Naive thymus-derived CD4-positive, alpha-beta T cell (primary cell): ENCODE results near the gene PLBD2. TPM values are rescaled to one million over a fixed set of nuclear protein-coding genes. Genes with fewer than 3 reads are reported as not detected.

Experiments
- ATAC-seq: fragments of 150-1000 bp; cut with Tn5 transposase; 2 replicates; pipeline ENCODE4 v1.10.0; 2021; ENCODE audit warnings: mild to moderate bottlenecking, moderate library complexity
- CTCF ChIA-PET: fragments of 350-600 bp; sonication (Branson Sonifier 250); formaldehyde crosslinking; loops from one replicate; lab custom pipeline; 2021; ENCODE audit warnings: antibody characterized with exemption; lab: Charles Lee
- POLR2A ChIA-PET: fragments of 350-600 bp; sonication (Branson Sonifier 250); formaldehyde crosslinking; loops from one replicate; lab custom pipeline; 2021; ENCODE audit warnings: antibody characterized with exemption, inconsistent platforms; lab: Charles Lee
- DNase-seq, 9 donors: peaks; one replicate each; pipeline versions ENCODE4 v3.0.0 to v3.0.0-alpha.2; 2020 to 2022; ENCODE audit warnings: mixed read lengths in 1 of 9
- H3K27ac ChIP-seq: one replicate; pipeline ENCODE4 v1.7.0; 2013; ENCODE audit warnings: mild to moderate bottlenecking, low read depth, low read length, moderate library complexity
- H3K27me3 ChIP-seq, 2 donors: one replicate each; pipeline ENCODE4 v1.7.0; 2013; ENCODE audit warnings: low read length in 2 of 2, mild to moderate bottlenecking in 2 of 2, moderate library complexity in 2 of 2; ENCODE audit not compliant: control insufficient read depth in 2 of 2, insufficient read depth in 2 of 2
- H3K36me3 ChIP-seq, 3 experiments: 1 replicate in 2 of 3; 2 replicates in 1 of 3; pipeline ENCODE4 v1.7.0; 2013; ENCODE audit warnings: low read length in 3 of 3, mild to moderate bottlenecking in 3 of 3, moderate library complexity in 1 of 3; ENCODE audit not compliant: insufficient read depth in 3 of 3, control insufficient read depth in 2 of 3
- H3K4me1 ChIP-seq, 2 donors: one replicate each; pipeline ENCODE4 v1.7.0; 2013; ENCODE audit warnings: low read length in 2 of 2, mild to moderate bottlenecking in 2 of 2, moderate library complexity in 1 of 2; ENCODE audit not compliant: control insufficient read depth in 2 of 2, insufficient read depth in 2 of 2
- H3K4me3 ChIP-seq: 2 replicates; pipeline ENCODE4 v1.7.0; 2013; ENCODE audit warnings: mild to moderate bottlenecking, low read length
- H3K9me3 ChIP-seq, 3 experiments: 1 replicate in 2 of 3; 2 replicates in 1 of 3; pipeline ENCODE4 v1.7.0; 2013; ENCODE audit warnings: low read length in 3 of 3; ENCODE audit not compliant: control insufficient read depth in 2 of 3
- H3K27ac Mint-ChIP-seq, 9 donors: one replicate each; pipeline ENCODE4 v1.8.0; 2020 to 2022; ENCODE audit warnings: mixed read lengths in 9 of 9, mild to moderate bottlenecking in 8 of 9, moderate library complexity in 5 of 9, inconsistent platforms in 2 of 9
- H3K27me3 Mint-ChIP-seq, 5 donors: one replicate each; pipeline ENCODE4 v1.8.0; 2021 to 2022; ENCODE audit warnings: mixed read lengths in 5 of 5, mild to moderate bottlenecking in 1 of 5
- H3K36me3 Mint-ChIP-seq, 5 donors: one replicate each; pipeline ENCODE4 v1.8.0; 2020 to 2022; ENCODE audit warnings: mixed read lengths in 5 of 5, mild to moderate bottlenecking in 3 of 5, inconsistent platforms in 1 of 5
- H3K4me1 Mint-ChIP-seq, 7 donors: one replicate each; pipeline ENCODE4 v1.8.0; 2020 to 2022; ENCODE audit warnings: mixed read lengths in 7 of 7, mild to moderate bottlenecking in 3 of 7, inconsistent platforms in 1 of 7
- H3K4me3 Mint-ChIP-seq, 10 donors: one replicate each; pipeline ENCODE4 v1.8.0; 2020 to 2022; ENCODE audit warnings: mild to moderate bottlenecking in 10 of 10, mixed read lengths in 10 of 10, moderate library complexity in 6 of 10, inconsistent platforms in 2 of 10
- H3K9me3 Mint-ChIP-seq, 11 donors: one replicate each; pipeline ENCODE4 v1.8.0; 2020 to 2022; ENCODE audit warnings: mixed read lengths in 11 of 11, mild to moderate bottlenecking in 4 of 11, inconsistent platforms in 1 of 11, moderate library complexity in 1 of 11
- intact Hi-C, 2 donors: fragments of 100-400 bp; cut with micrococcal nuclease; formaldehyde crosslinking; loops; one replicate each; pipeline ENCODE4 v1.15.1; 2023
- polyA plus RNA-seq, 2 donors: library from polyadenylated mRNA; unstranded; fragments of 300-500 nt; fragmentation: Illumina TruSeq; gene quantifications; one replicate each; pipeline ENCODE4 v1.2.3, GENCODE V29; 2021
- total RNA-seq, 6 experiments: library from RNA in 5 of 6; stranded (reverse) in 5 of 6; gene quantifications; 1 replicate in 5 of 6; 2 replicates in 1 of 6; pipeline ENCODE4 v1.2.3 and lab custom pipeline; 2021 to 2026

PLBD2 gene
- total and polyA plus RNA-seq, 7 experiments from 2014 or later = 7.8 to 25.4 (median 13.3) TPM

DNA sequence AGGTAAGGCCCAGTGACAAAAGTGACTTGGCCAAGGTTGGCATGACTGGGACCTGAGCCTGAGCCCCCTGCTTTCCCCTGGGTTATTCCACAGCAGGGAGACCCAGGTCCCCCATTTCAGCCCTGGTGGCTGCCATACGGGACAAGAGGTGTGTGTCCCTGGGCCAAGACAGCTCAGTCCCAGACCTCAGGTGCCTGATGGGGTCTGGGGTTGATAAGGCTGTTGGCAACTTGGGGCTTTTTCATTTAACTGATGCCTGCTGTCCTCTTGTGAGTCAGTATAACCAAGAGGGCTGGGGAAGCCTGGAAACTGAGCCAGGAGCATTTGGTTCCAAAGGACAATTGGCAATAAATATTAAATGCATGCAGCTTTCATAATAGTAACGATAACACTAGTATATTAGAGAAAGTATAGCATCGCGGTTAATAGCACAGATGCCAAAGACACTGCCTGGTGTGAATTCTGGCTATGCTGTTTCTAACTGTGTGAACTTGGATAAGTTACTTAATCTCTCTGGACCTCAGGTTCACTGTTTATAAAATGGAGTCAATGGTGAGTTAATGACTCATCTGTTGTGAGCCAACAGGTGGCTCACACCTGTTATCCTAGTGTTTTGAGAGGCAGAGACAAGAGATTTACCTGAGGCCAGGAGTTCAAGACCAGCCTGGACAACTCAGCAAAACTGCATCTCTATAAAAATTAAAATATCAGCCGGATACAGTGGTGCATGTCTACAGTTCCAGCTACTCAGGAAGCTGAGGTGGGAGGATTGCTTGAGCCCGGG lies 64.7 kb downstream of the PLBD2 start:
- H3K4me1 Mint-ChIP-seq = peaks cover 0 to 18% (median 7%) of the 10 kb centered on the region in 7 donors
- H3K27me3 Mint-ChIP-seq = peaks cover 0 to 12% (median 0%) of the 10 kb centered on the region in 5 donors
- DNase-seq (no peak), ATAC-seq (no peak)
- no peaks in the 10 kb centered on the region for H3K9me3 ChIP-seq
- no peak overlapping the region for H3K4me3 ChIP-seq
- no peaks in the 10 kb centered on the region for H3K4me1 ChIP-seq
- H3K9me3 Mint-ChIP-seq = no peaks in the 10 kb centered on the region
- ChIA-PET CTCF (no interaction called here), POLR2A (no interaction called here)
- H3K36me3 Mint-ChIP-seq = no peaks in the 10 kb centered on the region
- H3K27ac ChIP-seq = no peak overlapping the region
- H3K4me3 Mint-ChIP-seq = peak overlapping the region in 3 of 10 donors; percentile 76 to 96 (median 90)
- H3K27ac Mint-ChIP-seq = no peak overlapping the region
- intact Hi-C loops = loop anchor here in 1 of 2 donors (5.0 to 10.0 kb wide), 2 partner anchors 91 to 378 kb away; no protein-coding TSS in a partner anchor
- H3K36me3 ChIP-seq = no peaks in the 10 kb centered on the region
- no peaks in the 10 kb centered on the region for H3K27me3 ChIP-seq

DNA sequence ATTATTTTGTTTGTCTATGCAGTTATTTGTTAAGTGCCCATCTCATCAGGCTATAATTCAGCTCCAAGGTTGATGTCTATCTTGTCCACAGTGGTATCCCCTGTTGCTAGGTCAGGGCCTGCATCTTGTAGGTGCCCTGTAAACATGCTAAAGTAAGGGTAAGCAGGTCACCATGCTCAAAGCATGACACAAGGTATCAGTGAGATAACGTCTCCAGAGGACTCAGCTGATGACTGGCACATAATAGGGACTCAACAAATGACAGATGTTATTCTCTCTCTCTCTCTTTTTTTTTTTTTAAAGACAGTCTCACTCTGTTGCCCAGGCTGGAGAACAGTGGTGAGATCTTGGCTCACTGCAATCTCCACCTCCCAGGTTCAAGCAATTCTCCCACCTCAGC lies 66.1 kb downstream of the PLBD2 start:
- POLR2A ChIA-PET = no interaction called here
- Mint-ChIP-seq H3K36me3 (no peaks in the 10 kb centered on the region), H3K9me3 (no peaks in the 10 kb centered on the region), H3K4me1 (peaks cover 0 to 18% (median 7%) of the 10 kb centered on the region in 7 donors), H3K27ac (no peak overlapping the region), H3K27me3 (peaks cover 0 to 15% (median 0%) of the 10 kb centered on the region in 5 donors), H3K4me3 (no peak overlapping the region)
- ATAC-seq (no peak), DNase-seq (no peak)
- no peaks in the 10 kb centered on the region for H3K9me3 ChIP-seq
- H3K4me3 ChIP-seq = no peak overlapping the region
- no peaks in the 10 kb centered on the region for H3K4me1 ChIP-seq
- H3K36me3 ChIP-seq = no peaks in the 10 kb centered on the region
- intact Hi-C loops = loop anchor here in 1 of 2 donors (5.0 to 10.0 kb wide), 2 partner anchors 92 to 380 kb away; no protein-coding TSS in a partner anchor
- H3K27ac ChIP-seq = no peak overlapping the region
- H3K27me3 ChIP-seq = no peaks in the 10 kb centered on the region
- CTCF ChIA-PET = interaction anchor here (0.6 to 1.6 kb wide), 5 partner anchors 77 to 437 kb away, joined by 3 to 5 read pairs (median 4); no protein-coding TSS in a partner anchor

DNA sequence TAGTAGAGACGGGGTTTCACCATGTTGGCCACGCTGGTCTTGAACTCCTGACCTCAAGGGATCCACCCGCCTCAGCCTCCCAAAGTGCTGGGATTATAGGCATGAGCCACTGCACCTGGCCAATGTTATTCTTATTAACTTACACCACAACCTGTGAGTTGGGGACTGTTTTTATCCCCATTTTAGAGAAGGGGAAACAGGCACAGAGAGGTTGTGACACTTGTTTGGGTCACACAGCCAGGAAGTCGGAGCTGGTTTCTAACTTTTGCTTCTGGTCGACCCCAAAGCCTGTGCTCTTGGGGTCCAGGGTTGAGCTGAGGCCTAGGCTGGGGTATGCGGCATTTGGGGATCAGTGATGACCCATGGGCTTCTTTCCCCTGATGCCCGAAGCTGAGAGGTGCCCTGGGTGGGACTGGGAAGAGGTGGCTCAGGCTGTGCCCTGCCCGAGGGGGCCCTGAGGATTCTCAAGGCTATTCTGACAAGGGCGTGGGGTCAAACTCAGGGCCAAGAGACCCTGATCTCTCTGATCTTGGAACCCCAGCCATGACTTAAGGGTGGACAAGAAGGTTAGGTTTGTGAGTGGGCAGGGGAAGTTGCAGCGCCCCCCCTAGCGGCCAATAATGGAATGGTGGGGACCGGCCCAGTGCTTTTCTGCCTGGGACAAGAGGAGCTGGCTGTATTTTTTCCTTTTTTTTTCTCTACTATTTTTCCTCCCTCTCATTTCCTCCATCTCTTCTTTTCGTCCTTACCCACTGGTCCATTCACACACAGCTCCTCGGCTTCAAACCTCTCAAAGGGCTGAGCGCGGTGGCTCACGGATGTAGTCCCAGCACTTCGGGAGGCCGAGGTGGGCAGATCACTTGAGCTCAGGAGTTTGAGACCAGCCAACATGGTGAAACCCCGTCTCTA lies 66.8 kb downstream of the PLBD2 start:
- H3K27ac ChIP-seq = no peak overlapping the region
- ChIA-PET POLR2A (no interaction called here), CTCF (interaction anchor here (0.5 to 1.6 kb wide), 9 partner anchors 27 to 432 kb away, joined by 3 to 5 read pairs (median 3); no protein-coding TSS in a partner anchor)
- Mint-ChIP-seq H3K4me1 (peaks cover 0 to 18% (median 7%) of the 10 kb centered on the region in 7 donors), H3K27me3 (peaks cover 0 to 19% (median 3%) of the 10 kb centered on the region in 5 donors), H3K27ac (no peak overlapping the region), H3K9me3 (peaks cover 0 to 3% (median 0%) of the 10 kb centered on the region in 11 donors), H3K36me3 (no peaks in the 10 kb centered on the region), H3K4me3 (no peak overlapping the region)
- H3K27me3 ChIP-seq = no peaks in the 10 kb centered on the region
- H3K4me1 ChIP-seq = no peaks in the 10 kb centered on the region
- no peaks in the 10 kb centered on the region for H3K36me3 ChIP-seq
- DNase-seq = peak in 8 of 9 donors; percentile 13 to 60 (median 40)
- intact Hi-C loops = loop anchor here in 1 of 2 donors (1.0 to 10.0 kb wide), 4 partner anchors 93 to 380 kb away; no protein-coding TSS in a partner anchor
- H3K9me3 ChIP-seq = no peaks in the 10 kb centered on the region
- peak; percentile 51 for ATAC-seq
- no peak overlapping the region for H3K4me3 ChIP-seq

DNA sequence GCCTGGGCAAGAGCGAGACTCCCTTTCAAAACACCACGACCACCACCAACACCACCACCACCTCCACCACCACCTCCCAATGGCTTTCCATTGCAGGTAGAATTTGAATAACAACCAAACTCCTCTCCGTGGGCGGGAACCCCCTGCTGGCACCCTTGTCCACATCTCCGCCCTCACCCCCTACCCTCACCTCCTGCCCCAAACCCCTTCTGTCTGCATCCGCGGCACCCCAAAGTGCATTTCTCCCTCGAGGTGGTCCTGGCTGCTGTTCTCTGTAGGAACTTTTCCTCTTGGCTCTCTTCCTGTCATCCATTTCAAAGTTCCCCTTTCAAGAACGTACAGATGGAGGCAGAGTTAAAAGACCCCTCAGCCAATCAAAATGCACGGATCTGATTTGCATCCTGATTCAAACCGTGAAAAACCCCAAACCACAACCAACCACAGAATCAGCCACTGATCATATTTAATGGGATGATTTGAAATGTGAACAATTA lies 67.6 kb downstream of the PLBD2 start:
- Mint-ChIP-seq H3K27ac (no peak overlapping the region), H3K4me1 (peaks cover 0 to 18% (median 7%) of the 10 kb centered on the region in 7 donors), H3K9me3 (peaks cover 0 to 3% (median 0%) of the 10 kb centered on the region in 11 donors), H3K4me3 (no peak overlapping the region), H3K27me3 (peaks cover 0 to 28% (median 6%) of the 10 kb centered on the region in 5 donors), H3K36me3 (no peaks in the 10 kb centered on the region)
- Histone ChIP-seq H3K9me3 (no peaks in the 10 kb centered on the region), H3K27me3 (no peaks in the 10 kb centered on the region), H3K4me1 (no peaks in the 10 kb centered on the region), H3K4me3 (no peak overlapping the region), H3K27ac (no peak overlapping the region), H3K36me3 (no peaks in the 10 kb centered on the region)
- POLR2A ChIA-PET = no interaction called here
- intact Hi-C loops = loop anchor here in 1 of 2 donors (1.0 to 10.0 kb wide), 3 partner anchors 114 to 381 kb away; no protein-coding TSS in a partner anchor
- CTCF ChIA-PET = interaction anchor here (0.5 to 1.6 kb wide), 8 partner anchors 26 to 433 kb away, joined by 3 to 5 read pairs (median 3); no protein-coding TSS in a partner anchor
- DNase-seq (no peak), ATAC-seq (no peak)

DNA sequence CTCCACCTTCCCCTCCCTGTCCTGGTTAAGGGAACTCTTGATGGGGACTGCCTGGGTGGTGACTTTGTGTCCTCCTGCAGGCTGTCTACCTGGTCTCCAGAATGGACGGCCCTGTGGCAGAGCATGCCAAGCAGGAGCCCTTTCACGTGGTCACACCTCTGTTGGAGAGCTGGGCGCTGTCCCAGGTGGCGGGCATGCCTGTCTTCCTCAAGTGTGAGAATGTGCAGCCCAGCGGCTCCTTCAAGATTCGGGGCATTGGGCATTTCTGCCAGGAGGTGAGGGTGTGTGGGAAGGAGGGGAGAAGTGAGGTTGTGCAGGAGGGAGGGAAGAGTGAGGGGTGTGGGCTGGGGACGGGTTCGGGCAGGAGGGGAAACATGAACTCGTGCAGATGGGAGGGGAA lies 69.5 kb downstream of the PLBD2 start:
- Mint-ChIP-seq H3K4me3 (no peak overlapping the region), H3K4me1 (peaks cover 0 to 8% (median 0%) of the 10 kb centered on the region in 7 donors), H3K27me3 (peaks cover 0 to 36% (median 6%) of the 10 kb centered on the region in 5 donors), H3K27ac (no peak overlapping the region), H3K36me3 (no peaks in the 10 kb centered on the region), H3K9me3 (peaks cover 0 to 3% (median 0%) of the 10 kb centered on the region in 11 donors)
- no peaks in the 10 kb centered on the region for H3K27me3 ChIP-seq
- ATAC-seq (no peak), DNase-seq (no peak)
- intact Hi-C loops = loop anchor here in 1 of 2 donors (10.0 kb wide), 1 partner anchor 383 kb away; no protein-coding TSS in a partner anchor
- H3K4me1 ChIP-seq = no peaks in the 10 kb centered on the region
- H3K36me3 ChIP-seq = no peaks in the 10 kb centered on the region
- no peaks in the 10 kb centered on the region for H3K9me3 ChIP-seq
- CTCF ChIA-PET = no interaction called here
- H3K27ac ChIP-seq = no peak overlapping the region
- no peak overlapping the region for H3K4me3 ChIP-seq
- POLR2A ChIA-PET = no interaction called here

DNA sequence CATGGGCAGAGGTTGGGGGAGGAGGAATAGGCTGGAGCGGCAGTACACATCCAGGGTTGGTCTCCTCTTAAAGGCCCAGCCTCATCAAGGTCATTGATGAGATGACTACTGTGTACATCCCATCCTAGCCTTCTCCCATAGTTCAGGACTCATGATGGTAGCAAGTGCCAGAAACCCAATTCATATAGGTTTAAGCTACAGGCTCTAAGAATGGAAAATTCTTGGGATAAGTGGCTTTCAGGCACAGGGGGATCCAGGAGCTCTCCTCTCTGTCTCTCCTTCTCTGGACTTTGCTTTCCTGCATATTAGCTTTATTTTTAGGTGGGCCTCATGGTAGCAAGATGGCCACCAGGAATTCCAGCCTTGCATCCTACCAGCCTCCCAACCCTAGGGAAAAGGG lies 70.1 kb downstream of the PLBD2 start:
- intact Hi-C loops = loop anchor here in 1 of 2 donors (10.0 kb wide), 1 partner anchor 384 kb away; no protein-coding TSS in a partner anchor
- DNase-seq (no peak), ATAC-seq (no peak)
- peaks cover 0 to 3% (median 0%) of the 10 kb centered on the region in 11 donors for H3K9me3 Mint-ChIP-seq
- peaks cover 0 to 8% (median 0%) of the 10 kb centered on the region in 7 donors for H3K4me1 Mint-ChIP-seq
- H3K27me3 ChIP-seq = no peaks in the 10 kb centered on the region
- no peak overlapping the region for H3K4me3 ChIP-seq
- H3K9me3 ChIP-seq = no peaks in the 10 kb centered on the region
- H3K27me3 Mint-ChIP-seq = peaks cover 0 to 39% (median 6%) of the 10 kb centered on the region in 5 donors
- no peaks in the 10 kb centered on the region for H3K36me3 Mint-ChIP-seq
- CTCF ChIA-PET = no interaction called here
- H3K4me3 Mint-ChIP-seq = no peak overlapping the region
- H3K4me1 ChIP-seq = no peaks in the 10 kb centered on the region
- H3K27ac ChIP-seq = no peak overlapping the region
- no peaks in the 10 kb centered on the region for H3K36me3 ChIP-seq
- POLR2A ChIA-PET = no interaction called here
- no peak overlapping the region for H3K27ac Mint-ChIP-seq
